Kidney epithelial cell (primary cell): ENCODE measurements around the gene GATC. TPM values are rescaled to one million over a fixed set of nuclear protein-coding genes. Genes with fewer than 3 reads are reported as not detected.
A peak's percentile ranks its signal among the peaks of the same experiment; 100 is the strongest.

Experiments
- DNase-seq: peaks from one replicate; pipeline ENCODE4 v3.0.0-alpha.2; 2010; ENCODE audit warnings: low read depth
- H3K27me3 ChIP-seq: 2 replicates; pipeline ENCODE4 v1.6.0; 2011; ENCODE audit warnings: low read length; ENCODE audit not compliant: control insufficient read depth, insufficient read depth
- H3K36me3 ChIP-seq: 2 replicates; pipeline ENCODE4 v1.5.1; 2011; ENCODE audit warnings: low read length; ENCODE audit not compliant: control insufficient read depth, insufficient read depth
- H3K4me3 ChIP-seq: 2 replicates; pipeline ENCODE4 v1.5.1; 2011; ENCODE audit warnings: low read depth, mild to moderate bottlenecking, control low read depth, low read length
- total RNA-seq: library from RNA; depleted of rRNA; stranded (reverse); fragments of >200 nt; gene quantifications from 2 replicates; pipeline ENCODE4 v1.2.3, GENCODE V29; 2015
- TF ChIP-seq, protein P1 (sequence below): IDR thresholded peaks from 2 replicates; pipeline ENCODE4 v1.5.1; 2011; ENCODE audit warnings: mild to moderate bottlenecking, moderate library complexity, low read length, control low read depth, inconsistent platforms; ENCODE audit not compliant: insufficient read depth, poor library complexity, severe bottlenecking

The GATC gene
- total RNA-seq, 1 donor from 2014 or later = 25.7 TPM

DNA sequence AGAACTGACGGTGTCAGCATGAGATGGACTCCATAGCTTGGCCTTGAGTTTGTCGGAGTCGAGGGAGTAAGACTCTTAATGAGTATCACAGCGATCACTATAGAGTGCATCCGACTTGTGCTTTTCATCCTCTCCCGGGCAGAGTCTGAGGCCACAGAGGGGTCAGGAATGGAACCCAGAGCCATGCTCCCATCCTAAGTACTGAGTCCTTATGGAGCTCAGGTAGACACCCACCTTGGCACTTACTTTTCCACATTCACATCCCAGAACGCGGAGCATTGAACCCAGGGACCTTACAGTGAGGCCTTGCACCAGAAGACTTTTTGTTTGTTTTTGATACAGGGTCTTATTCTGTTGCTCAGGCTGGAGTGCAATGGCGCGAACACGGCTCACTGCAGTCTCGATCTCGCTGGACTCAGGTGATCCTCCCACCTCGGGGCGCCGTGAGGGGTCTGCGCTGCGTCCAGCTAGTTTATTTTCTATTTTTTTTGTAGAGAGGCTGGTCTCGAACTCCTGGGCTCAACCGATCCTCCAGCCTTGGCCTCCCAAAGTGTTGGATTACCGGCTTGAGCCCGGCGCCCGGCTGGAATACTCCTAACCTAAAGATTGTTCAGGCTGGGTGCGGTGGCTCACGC, 24.0 kb downstream of the GATC start:
- H3K4me3 ChIP-seq = peak overlapping the region; percentile 99
- no peaks in the 10 kb centered on the region for H3K27me3 ChIP-seq
- no peak for DNase-seq
- no peaks in the 10 kb centered on the region for H3K36me3 ChIP-seq
- TF ChIP-seq, protein P1, sequence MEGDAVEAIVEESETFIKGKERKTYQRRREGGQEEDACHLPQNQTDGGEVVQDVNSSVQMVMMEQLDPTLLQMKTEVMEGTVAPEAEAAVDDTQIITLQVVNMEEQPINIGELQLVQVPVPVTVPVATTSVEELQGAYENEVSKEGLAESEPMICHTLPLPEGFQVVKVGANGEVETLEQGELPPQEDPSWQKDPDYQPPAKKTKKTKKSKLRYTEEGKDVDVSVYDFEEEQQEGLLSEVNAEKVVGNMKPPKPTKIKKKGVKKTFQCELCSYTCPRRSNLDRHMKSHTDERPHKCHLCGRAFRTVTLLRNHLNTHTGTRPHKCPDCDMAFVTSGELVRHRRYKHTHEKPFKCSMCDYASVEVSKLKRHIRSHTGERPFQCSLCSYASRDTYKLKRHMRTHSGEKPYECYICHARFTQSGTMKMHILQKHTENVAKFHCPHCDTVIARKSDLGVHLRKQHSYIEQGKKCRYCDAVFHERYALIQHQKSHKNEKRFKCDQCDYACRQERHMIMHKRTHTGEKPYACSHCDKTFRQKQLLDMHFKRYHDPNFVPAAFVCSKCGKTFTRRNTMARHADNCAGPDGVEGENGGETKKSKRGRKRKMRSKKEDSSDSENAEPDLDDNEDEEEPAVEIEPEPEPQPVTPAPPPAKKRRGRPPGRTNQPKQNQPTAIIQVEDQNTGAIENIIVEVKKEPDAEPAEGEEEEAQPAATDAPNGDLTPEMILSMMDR = no peak

DNA sequence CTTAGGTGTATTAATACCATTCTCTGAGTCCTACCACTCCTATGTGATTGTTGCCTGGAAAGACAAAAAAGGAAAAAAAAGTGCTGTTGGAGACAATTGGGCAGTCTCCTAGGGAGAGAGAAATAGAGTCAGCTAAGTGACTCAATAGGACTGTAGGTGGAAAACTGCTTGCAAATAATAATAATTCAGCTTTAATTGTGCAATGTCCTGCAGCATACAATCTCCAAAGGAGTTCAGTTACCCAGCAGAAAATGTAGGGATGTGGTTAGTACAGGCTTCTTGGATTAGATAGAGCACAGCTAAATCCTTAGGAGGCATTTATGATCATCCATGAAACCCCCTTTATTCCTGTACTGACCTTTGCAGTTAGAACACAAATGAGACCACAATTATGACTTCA, 26.3 kb downstream of the GATC start:
- no peaks in the 10 kb centered on the region for H3K36me3 ChIP-seq
- TF ChIP-seq, protein P1 = no peak
- DNase-seq = no peak
- no peak overlapping the region for H3K4me3 ChIP-seq
- H3K27me3 ChIP-seq = no peaks in the 10 kb centered on the region

DNA sequence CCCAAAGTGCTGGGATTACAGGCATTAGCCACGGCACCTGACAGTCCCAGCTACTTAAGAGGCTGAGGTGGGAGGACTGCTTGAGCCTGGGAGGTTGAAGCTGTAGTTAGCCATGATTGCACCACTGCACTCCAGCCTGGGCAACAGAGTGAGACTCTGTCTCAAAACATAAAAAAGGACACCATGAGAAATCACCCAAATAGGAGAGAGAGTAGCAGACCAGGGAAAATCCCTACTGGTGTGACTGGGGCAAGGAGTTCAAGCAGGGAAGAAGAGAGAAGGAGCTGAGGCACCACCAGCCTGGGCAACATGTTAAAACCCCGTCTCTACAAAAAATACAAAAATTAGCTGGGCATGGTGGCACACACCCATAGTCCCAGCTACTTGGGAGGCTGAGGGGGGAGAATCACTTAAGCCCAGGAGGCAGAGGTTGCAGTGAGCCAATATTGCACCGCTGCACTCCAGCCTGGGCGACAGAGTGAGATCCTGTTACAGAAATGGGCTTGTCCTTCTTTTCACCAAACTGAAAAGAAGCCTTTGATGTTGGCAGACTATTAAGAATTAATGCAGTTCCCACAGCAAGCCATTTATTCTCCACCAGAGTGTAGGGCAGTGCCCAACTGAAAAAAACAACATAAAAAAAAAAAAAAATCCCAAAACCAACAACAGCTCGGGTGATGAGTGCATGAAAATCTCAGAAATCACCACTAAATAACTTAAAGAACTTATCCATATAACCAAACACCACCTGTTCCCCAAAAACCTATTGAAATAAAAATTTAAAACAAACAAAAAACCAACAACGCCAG, 27.8 kb downstream of the GATC start:
- TF ChIP-seq, protein P1 = no peak
- Histone ChIP-seq H3K27me3 (no peaks in the 10 kb centered on the region), H3K4me3 (no peak overlapping the region), H3K36me3 (no peaks in the 10 kb centered on the region)
- no peak for DNase-seq

DNA sequence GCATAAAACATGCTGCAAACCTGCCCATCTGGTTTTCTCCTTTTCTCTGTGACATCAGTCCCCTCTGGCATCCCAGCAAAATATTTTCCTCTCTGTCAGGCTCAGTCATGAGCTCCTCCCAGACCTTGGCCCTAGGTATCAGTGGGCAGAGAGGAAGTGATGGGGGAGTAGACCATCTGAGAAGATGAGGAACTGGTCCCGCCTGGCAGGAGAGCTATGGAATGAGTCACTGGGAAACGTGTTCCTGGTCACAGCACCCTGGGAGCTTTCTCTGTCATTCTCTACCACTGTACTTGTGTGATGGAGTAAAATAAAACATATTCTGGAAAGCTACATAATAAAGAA, 28.3 kb downstream of the GATC start:
- no peak overlapping the region for H3K4me3 ChIP-seq
- no peaks in the 10 kb centered on the region for H3K36me3 ChIP-seq
- peak; percentile 79 for DNase-seq

DNA sequence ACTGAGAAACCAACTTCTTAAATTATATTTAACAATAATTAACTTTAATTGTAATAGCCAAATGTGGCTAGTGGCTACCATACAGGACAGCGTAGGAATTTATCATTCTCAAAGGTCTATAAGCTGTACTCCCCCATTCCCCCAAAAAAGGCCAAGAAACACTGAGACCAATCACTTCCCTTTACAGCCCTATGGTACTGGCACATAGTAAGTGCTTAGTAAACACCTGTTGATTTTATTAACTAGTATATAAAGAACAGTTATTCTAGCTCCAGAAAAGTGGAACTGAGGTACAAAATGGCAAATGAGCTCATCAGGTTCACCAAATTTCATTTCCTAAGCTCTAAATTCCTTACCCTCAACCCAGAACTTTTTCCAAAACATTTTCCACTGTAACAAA, 29.4 kb downstream of the GATC start:
- H3K27me3 ChIP-seq = no peaks in the 10 kb centered on the region
- TF ChIP-seq, protein P1 = no peak
- H3K4me3 ChIP-seq = no peak overlapping the region
- H3K36me3 ChIP-seq = no peaks in the 10 kb centered on the region
- no peak for DNase-seq

More for the DNA sequence above, 28.3 kb downstream of the GATC start:
- H3K27me3 ChIP-seq = no peaks in the 10 kb centered on the region
- TF ChIP-seq, protein P1 = no peak

DNA sequence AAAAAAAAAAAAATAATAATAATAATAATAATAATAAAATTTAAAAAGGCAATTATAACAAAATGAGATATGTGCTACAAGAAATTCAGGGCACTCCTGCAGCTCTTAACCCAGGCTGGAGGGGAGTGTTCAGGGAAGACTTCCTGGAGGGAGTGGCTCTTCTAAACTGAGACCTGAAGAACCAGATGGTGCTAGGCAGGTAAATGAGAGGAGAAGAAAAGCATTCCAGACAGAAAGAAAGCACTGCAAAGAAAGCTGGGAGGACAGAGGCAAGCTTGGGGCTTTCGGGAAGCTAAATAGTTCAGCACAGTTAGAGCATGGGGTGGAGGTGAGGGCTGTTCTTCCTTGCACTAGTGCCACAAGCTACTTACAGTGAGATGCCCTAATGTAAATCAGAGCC, 33.2 kb downstream of the GATC start:
- no peaks in the 10 kb centered on the region for H3K36me3 ChIP-seq

More for the DNA sequence above, 33.2 kb downstream of the GATC start:
- H3K27me3 ChIP-seq = no peaks in the 10 kb centered on the region
- no peak overlapping the region for H3K4me3 ChIP-seq
- TF ChIP-seq, protein P1 = no peak
- DNase-seq = no peak
